H9 (cell line): ENCODE results near the gene SPTBN5. TPM values are rescaled to one million over a fixed set of nuclear protein-coding genes. Genes with fewer than 3 reads are reported as not detected.

Experiments used
- DNase-seq: peaks from one replicate; pipeline ENCODE4 v3.0.0-alpha.2; 2017
- H2AFZ ChIP-seq: one replicate; pipeline ENCODE4 v1.6.1; 2013; ENCODE audit warnings: mild to moderate bottlenecking, low read length, control low read depth, moderate library complexity
- H2AK5ac ChIP-seq: 2 replicates; pipeline ENCODE4 v1.6.1; 2013; ENCODE audit warnings: low read length, control low read depth, mixed read lengths; ENCODE audit not compliant: insufficient read length
- H2BK120ac ChIP-seq: one replicate; pipeline ENCODE4 v1.6.1; 2013; ENCODE audit warnings: low read depth, mild to moderate bottlenecking, low read length, control low read depth, inconsistent platforms; ENCODE audit not compliant: poor library complexity, severe bottlenecking
- H2BK12ac ChIP-seq: 2 replicates; pipeline ENCODE4 v1.6.1; 2013; ENCODE audit warnings: low read length, control low read depth, mixed read lengths, low read depth; ENCODE audit not compliant: insufficient read length
- H2BK15ac ChIP-seq: 2 replicates; pipeline ENCODE4 v1.6.1; 2013; ENCODE audit warnings: low read depth, low read length, control low read depth
- H2BK20ac ChIP-seq: one replicate; pipeline ENCODE4 v1.6.1; 2013; ENCODE audit warnings: low read depth, mild to moderate bottlenecking, low read length, control low read depth, inconsistent platforms; ENCODE audit not compliant: poor library complexity, severe bottlenecking
- H2BK5ac ChIP-seq: 2 replicates; pipeline ENCODE4 v1.6.1; 2013; ENCODE audit warnings: low read length, control low read depth, mixed read lengths; ENCODE audit not compliant: insufficient read length
- H3K14ac ChIP-seq: 2 replicates; pipeline ENCODE4 v1.6.1; 2013; ENCODE audit warnings: low read length, control low read depth; ENCODE audit not compliant: insufficient read depth
- H3K18ac ChIP-seq: 2 replicates; pipeline ENCODE4 v1.6.1; 2013; ENCODE audit warnings: low read depth, mild to moderate bottlenecking, mixed read lengths, low read length, control low read depth; ENCODE audit not compliant: insufficient read length
- H3K23ac ChIP-seq: 2 replicates; pipeline ENCODE4 v1.6.1; 2013; ENCODE audit warnings: low read length, control low read depth, mixed read lengths, low read depth; ENCODE audit not compliant: insufficient read length
- H3K23me2 ChIP-seq: 2 replicates; pipeline ENCODE4 v1.6.1; 2013; ENCODE audit warnings: low read depth, mild to moderate bottlenecking, mixed read lengths, low read length, control low read depth; ENCODE audit not compliant: insufficient read length, poor library complexity, severe bottlenecking
- H3K27ac ChIP-seq: 2 replicates; pipeline ENCODE4 v1.5.1; 2013; ENCODE audit warnings: low read length, control low read depth, mixed read lengths, low read depth; ENCODE audit not compliant: insufficient read length
- H3K27me3 ChIP-seq: 2 replicates; pipeline ENCODE4 v1.6.1; 2013; ENCODE audit warnings: low read length, control low read depth, inconsistent platforms; ENCODE audit not compliant: insufficient read depth
- H3K4ac ChIP-seq: 2 replicates; pipeline ENCODE4 v1.6.1; 2013; ENCODE audit warnings: low read depth, mild to moderate bottlenecking, control low read depth, inconsistent platforms, low read length, moderate library complexity
- H3K4me1 ChIP-seq: 2 replicates; pipeline ENCODE4 v1.6.1; 2013; ENCODE audit warnings: low read length, control low read depth, inconsistent platforms; ENCODE audit not compliant: insufficient read depth
- H3K4me2 ChIP-seq: 2 replicates; pipeline ENCODE4 v1.6.1; 2013; ENCODE audit warnings: low read length, control low read depth, mixed read lengths; ENCODE audit not compliant: insufficient read length, insufficient read depth
- H3K56ac ChIP-seq: 2 replicates; pipeline ENCODE4 v1.6.1; 2013; ENCODE audit warnings: low read depth, mild to moderate bottlenecking, mixed read lengths, low read length, control low read depth; ENCODE audit not compliant: insufficient read length
- H3K79me1 ChIP-seq: 2 replicates; pipeline ENCODE4 v1.6.1; 2013; ENCODE audit warnings: low read depth, mild to moderate bottlenecking, moderate library complexity, low read length, control low read depth, inconsistent platforms; ENCODE audit not compliant: insufficient read depth, poor library complexity, severe bottlenecking
- H3K79me2 ChIP-seq: 2 replicates; pipeline ENCODE4 v1.6.1; 2013; ENCODE audit warnings: low read length, control low read depth, inconsistent platforms; ENCODE audit not compliant: insufficient read depth
- H3K9ac ChIP-seq: 2 replicates; pipeline ENCODE4 v1.6.1; 2013; ENCODE audit warnings: low read length, control low read depth, mixed read lengths; ENCODE audit not compliant: insufficient read length; ENCODE audit errors: extremely low read depth
- H3K9me3 ChIP-seq: one replicate; pipeline ENCODE4 v1.6.1; 2013; ENCODE audit warnings: low read depth, low read length, inconsistent platforms; ENCODE audit not compliant: control insufficient read depth
- H3T11ph ChIP-seq: one replicate; pipeline ENCODE4 v1.6.1; 2013; ENCODE audit warnings: mild to moderate bottlenecking, low read length, control low read depth, inconsistent platforms
- H4K20me1 ChIP-seq: one replicate; pipeline ENCODE4 v1.6.1; 2013; ENCODE audit not compliant: control insufficient read depth, insufficient read length, insufficient read depth
- H4K5ac ChIP-seq: 2 replicates; pipeline ENCODE4 v1.6.1; 2013; ENCODE audit warnings: low read depth, mild to moderate bottlenecking, mixed read lengths, low read length, control low read depth; ENCODE audit not compliant: insufficient read length
- H4K8ac ChIP-seq: replicated peaks from 2 replicates; pipeline ENCODE4 v1.6.1; 2013; ENCODE audit warnings: low read length, control low read depth, mixed read lengths, low read depth; ENCODE audit not compliant: insufficient read length
- H4K91ac ChIP-seq: 2 replicates; pipeline ENCODE4 v1.6.1; 2013; ENCODE audit warnings: low read depth, mild to moderate bottlenecking, moderate library complexity, mixed read lengths, low read length, control low read depth; ENCODE audit not compliant: insufficient read length
- H3K27ac Mint-ChIP-seq, 3 experiments: 2 replicates in 2 of 3; 3 replicates in 1 of 3; pipeline ENCODE4 v1.8.0; 2020 to 2021; ENCODE audit warnings: mixed read lengths in 3 of 3, mild to moderate bottlenecking in 1 of 3, moderate library complexity in 1 of 3
- H3K27me3 Mint-ChIP-seq: 2 replicates; pipeline ENCODE4 v1.8.0; 2021; ENCODE audit warnings: low read depth, mild to moderate bottlenecking, moderate library complexity, mixed read lengths
- H3K36me3 Mint-ChIP-seq, 3 experiments: 2 replicates in 2 of 3; 3 replicates in 1 of 3; pipeline ENCODE4 v1.8.0; 2020 to 2021; ENCODE audit warnings: low read depth in 3 of 3, mixed read lengths in 3 of 3; ENCODE audit not compliant: insufficient read depth in 1 of 3
- H3K4me1 Mint-ChIP-seq, 2 experiments: 2 replicates each; pipeline ENCODE4 v1.8.0; 2020; ENCODE audit warnings: mixed read lengths in 2 of 2
- H3K4me3 Mint-ChIP-seq, 2 experiments: 2 replicates in 1 of 2; 3 replicates in 1 of 2; pipeline ENCODE4 v1.8.0; 2020 to 2021; ENCODE audit warnings: mild to moderate bottlenecking in 2 of 2, mixed read lengths in 2 of 2, moderate library complexity in 1 of 2
- H3K9me3 Mint-ChIP-seq, 2 experiments: 2 replicates in 1 of 2; 3 replicates in 1 of 2; pipeline ENCODE4 v1.8.0; 2020; ENCODE audit warnings: mild to moderate bottlenecking in 2 of 2, mixed read lengths in 2 of 2, moderate library complexity in 1 of 2
- CTCF ChIP-seq: fragments of 200-600 bp; sonication (generic); conservative IDR thresholded peaks from 3 replicates; pipeline ENCODE4 v1.8.0; 2021; ENCODE audit warnings: antibody characterized with exemption, mild to moderate bottlenecking
- WGBS: extraction: QIAGEN DNeasy Blood & Tissue Kit; methylation state at CpG from one replicate; pipeline ENCODE4 v1.1.7; 2013; ENCODE audit warnings: missing lambda C conversion rate, low lambda C conversion rate, mixed read lengths; ENCODE audit not compliant: insufficient read length; ENCODE audit errors: extremely low coverage; 5-methylcytosine and 5-hydroxymethylcytosine counted together
- total RNA-seq: library from RNA; stranded (reverse); gene quantifications from 2 replicates; pipeline ENCODE4 v1.2.1, GENCODE V29; 2021

Gene SPTBN5
- total RNA-seq, 1 experiment from 2014 or later: 0.90 TPM

- Mint-ChIP-seq H3K4me1 (peaks cover 11 to 18% of the 10 kb centered on the region in 2 experiments), H3K27ac (peak overlapping the region in 2 of 3 experiments; percentile 44 to 84; a peak in 1 of 7 replicates), H3K9me3 (no peaks in the 10 kb centered on the region; a peak in 1 of 5 replicates), H3K36me3 (peaks cover 0 to 7% (median 0%) of the 10 kb centered on the region in 3 experiments; a peak in 2 of 7 replicates), H3K27me3 (peaks cover 1% of the 10 kb centered on the region; the same call in 1 of the 2 replicates), H3K4me3 (no peak overlapping the region)
- H3K9me3 ChIP-seq: no peaks in the 10 kb centered on the region
- no peak overlapping the region for H2AFZ ChIP-seq
- no peaks in the 10 kb centered on the region for H4K20me1 ChIP-seq
- H3K27ac ChIP-seq: no peak overlapping the region
- H3K23ac ChIP-seq: no peak overlapping the region
- H2BK12ac ChIP-seq: no peak overlapping the region
- H2BK120ac ChIP-seq: no peak overlapping the region
- H4K5ac ChIP-seq: no peak overlapping the region
- no peaks in the 10 kb centered on the region for H3K79me2 ChIP-seq
- H4K91ac ChIP-seq: no peak overlapping the region
- no CpG with 5 or more reads among the region's 22 CpGs for WGBS
- H3K79me1 ChIP-seq: no peaks in the 10 kb centered on the region
- no peak overlapping the region for H2AK5ac ChIP-seq
- no peak for DNase-seq
- no peaks in the 10 kb centered on the region for H3K27me3 ChIP-seq
- H3K56ac ChIP-seq: no peak overlapping the region
- no peak overlapping the region for H3K9ac ChIP-seq
- no peak overlapping the region for H2BK15ac ChIP-seq
- no peak overlapping the region for H4K8ac ChIP-seq
- H3K4me1 ChIP-seq: no peaks in the 10 kb centered on the region
- H3K18ac ChIP-seq: no peak overlapping the region
- H2BK20ac ChIP-seq: no peak overlapping the region
- H2BK5ac ChIP-seq: no peak overlapping the region
- H3K4ac ChIP-seq: no peak overlapping the region
- no peaks in the 10 kb centered on the region for H3K23me2 ChIP-seq
- no peak overlapping the region for H3K4me2 ChIP-seq
- H3K14ac ChIP-seq: no peak overlapping the region
- H3T11ph ChIP-seq: no peak overlapping the region
- no peak for TF ChIP-seq CTCF
Measured at GRCh38 chr15:41892621-41893421, 1.0 kb downstream of the SPTBN5 start.
